ENCODE measurements around the gene IFNG. TPM values are rescaled to one million over a fixed set of nuclear protein-coding genes. Genes with fewer than 3 reads are reported as not detected.
"Not testable (repeated sequence)": the region's sequence is repeated elsewhere in the genome, so short reads cannot be mapped to it uniquely, and the experiment has no call there.

IFNG gene
- total RNA-seq = 1 to 10 TPM in 1 of 9 donors, under 1 TPM in 1, not detected in 7; 0.20 to 1.3 TPM
- polyA plus RNA-seq = not detected
- long read RNA-seq, donor 1 = 0 reads
- long read RNA-seq, donor 2 = 0 reads
- long read RNA-seq, donor 3 = 0 reads

DNA sequence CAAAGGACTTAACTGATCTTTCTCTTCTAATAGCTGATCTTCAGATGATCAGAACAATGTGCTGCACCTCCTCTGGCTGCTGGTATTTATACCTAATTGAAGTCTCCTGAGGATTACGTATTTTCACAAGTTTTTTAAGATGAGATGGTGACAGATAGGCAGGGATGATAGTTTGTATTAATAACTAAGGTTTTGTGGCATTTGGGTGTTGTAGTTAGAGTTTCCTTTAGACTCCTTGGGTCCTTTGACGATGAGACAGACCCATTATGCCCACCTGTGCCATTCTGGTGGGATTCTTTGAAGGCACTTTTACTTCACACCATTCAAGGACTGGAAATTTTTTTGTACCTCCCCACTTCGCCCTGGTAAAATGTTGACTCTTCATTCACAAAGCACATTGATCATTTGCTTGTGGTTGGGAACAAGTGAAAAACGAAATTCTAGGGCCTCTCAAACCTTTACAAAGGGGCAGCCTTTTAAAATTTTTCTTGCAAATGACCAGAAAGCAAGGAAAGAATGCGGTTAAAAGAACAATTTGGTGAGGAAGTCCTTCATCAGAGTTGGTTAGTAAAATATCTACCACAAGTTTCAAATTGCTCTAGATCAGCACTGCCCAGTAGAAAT is at the start of gene IFNG:
IFNG (minus strand) TSS at position 60 of the 624 bp plus-strand sequence. CDS start 125 bp downstream, outside the sequence.
- H3K27me3 ChIP-seq = no peaks in the 10 kb centered on the region
- no peaks in the 10 kb centered on the region for H3K4me1 ChIP-seq
- H3K36me3 ChIP-seq = no peaks in the 10 kb centered on the region
- intact Hi-C loops (cut with DNase I) = no loop called here
- WGBS, 4 donors = 75 to 82% (median 79%) methylated on average over 5 of the region's 5 CpGs
- H3K27ac ChIP-seq = peak within 1 kb of the TSS in 1 of 12 donors; percentile 40
- DNase-seq = no peak
- TF ChIP-seq POLR2A (IDR thresholded peaks at IDR 0.05) = no peak
- TF ChIP-seq, protein P1, sequence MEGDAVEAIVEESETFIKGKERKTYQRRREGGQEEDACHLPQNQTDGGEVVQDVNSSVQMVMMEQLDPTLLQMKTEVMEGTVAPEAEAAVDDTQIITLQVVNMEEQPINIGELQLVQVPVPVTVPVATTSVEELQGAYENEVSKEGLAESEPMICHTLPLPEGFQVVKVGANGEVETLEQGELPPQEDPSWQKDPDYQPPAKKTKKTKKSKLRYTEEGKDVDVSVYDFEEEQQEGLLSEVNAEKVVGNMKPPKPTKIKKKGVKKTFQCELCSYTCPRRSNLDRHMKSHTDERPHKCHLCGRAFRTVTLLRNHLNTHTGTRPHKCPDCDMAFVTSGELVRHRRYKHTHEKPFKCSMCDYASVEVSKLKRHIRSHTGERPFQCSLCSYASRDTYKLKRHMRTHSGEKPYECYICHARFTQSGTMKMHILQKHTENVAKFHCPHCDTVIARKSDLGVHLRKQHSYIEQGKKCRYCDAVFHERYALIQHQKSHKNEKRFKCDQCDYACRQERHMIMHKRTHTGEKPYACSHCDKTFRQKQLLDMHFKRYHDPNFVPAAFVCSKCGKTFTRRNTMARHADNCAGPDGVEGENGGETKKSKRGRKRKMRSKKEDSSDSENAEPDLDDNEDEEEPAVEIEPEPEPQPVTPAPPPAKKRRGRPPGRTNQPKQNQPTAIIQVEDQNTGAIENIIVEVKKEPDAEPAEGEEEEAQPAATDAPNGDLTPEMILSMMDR (IDR thresholded peaks at IDR 0.05) = no peak
- peak within 1 kb of the TSS in 1 of 12 donors; percentile 36 for H3K4me3 ChIP-seq
- H3K9me3 ChIP-seq = no peaks in the 10 kb centered on the region
- no peak for ATAC-seq

DNA sequence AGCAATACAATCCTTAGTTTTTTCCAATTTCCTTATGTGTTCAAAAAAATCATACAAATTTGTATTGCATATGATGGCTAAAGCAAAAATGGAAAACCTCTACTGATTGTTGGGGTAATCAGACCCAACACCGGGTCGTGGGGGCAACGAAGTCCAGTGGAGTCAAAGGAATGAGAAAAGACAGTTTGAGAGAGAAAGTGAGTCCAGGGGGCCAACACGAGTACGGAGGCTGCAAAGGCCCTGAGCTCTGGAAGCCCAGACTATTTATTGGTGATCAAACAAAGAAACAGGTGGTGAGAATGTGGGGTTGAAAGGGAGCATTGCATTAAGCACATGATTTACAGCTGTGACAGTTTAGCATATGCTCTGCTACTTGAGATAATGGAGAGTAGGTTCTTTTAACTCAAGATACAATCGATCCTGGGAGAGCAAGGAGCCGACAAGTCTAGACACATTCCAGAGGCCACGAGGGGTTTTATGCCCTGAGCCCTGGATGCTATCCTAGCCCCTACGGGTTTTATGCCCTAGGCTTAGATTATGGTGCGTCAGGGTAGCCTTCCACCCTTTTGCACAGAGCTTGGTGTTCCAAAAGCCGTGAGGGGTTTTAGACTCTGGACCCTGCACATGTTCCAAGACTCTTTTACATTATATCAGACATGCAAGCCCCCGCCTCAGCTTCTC is 49.6 kb upstream of the IFNG start:
- intact Hi-C loops (cut with DNase I); H3K36me3 ChIP-seq: not testable (repeated sequence)

DNA sequence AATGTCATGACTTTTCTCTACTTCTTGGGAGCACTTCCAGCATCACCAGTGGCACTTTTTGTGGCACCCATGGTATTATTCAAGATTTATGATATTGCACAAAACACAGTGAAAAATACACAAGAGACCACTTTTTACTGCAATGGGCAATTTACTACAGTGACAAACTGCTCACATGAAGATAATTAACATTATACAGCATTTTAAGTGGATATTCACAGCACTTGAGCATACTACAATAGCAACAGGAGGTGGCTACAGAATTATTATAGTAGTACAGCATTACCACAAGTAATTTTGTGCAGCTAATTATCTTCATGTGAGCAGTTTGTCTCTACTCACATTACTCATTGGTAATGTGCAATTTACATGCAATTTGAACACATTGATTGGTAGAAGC is 47.7 kb upstream of the IFNG start:
- intact Hi-C loops (cut with DNase I) = no loop called here
- Histone ChIP-seq H3K9me3 (no peaks in the 10 kb centered on the region), H3K36me3 (no peaks in the 10 kb centered on the region), H3K27me3 (peaks cover 0 to 20% (median 0%) of the 10 kb centered on the region in 9 donors), H3K4me1 (no peaks in the 10 kb centered on the region), H3K4me3 (no peak overlapping the region), H3K27ac (no peak overlapping the region)
- no peak for DNase-seq
- no peak for ATAC-seq
- no peak for TF ChIP-seq POLR2A (IDR thresholded peaks at IDR 0.05)
- TF ChIP-seq, protein P1 (IDR thresholded peaks at IDR 0.05) = no peak

More for the DNA sequence above, 49.6 kb upstream of the IFNG start:
- not testable (repeated sequence) for H3K27ac ChIP-seq, ATAC-seq, H3K4me3 ChIP-seq, DNase-seq, H3K4me1 ChIP-seq, H3K9me3 ChIP-seq
- WGBS, 4 donors = 48 to 53% (median 52%) methylated on average over 12 of the region's 12 CpGs
- H3K27me3 ChIP-seq = peaks cover 0 to 17% (median 0%) of the 10 kb centered on the region in 9 donors

DNA sequence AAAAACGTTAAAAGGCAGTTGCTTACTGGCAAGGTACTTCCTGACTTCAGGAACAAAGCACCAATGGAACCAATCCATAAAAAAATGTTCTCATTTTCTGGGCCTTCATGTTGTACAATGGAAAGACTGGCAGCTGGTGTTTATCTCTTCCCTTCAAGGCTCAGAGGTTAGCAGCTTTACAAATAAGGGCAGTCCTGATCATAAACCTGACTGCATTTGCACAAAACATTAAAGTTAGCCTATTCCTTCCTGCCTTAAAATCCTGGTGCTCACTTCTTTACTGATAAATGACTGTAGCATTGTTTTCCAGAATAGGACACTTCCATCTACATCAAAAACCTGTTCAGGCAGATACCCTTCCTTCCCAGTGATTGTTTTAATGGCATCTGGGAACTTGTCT is 46.9 kb upstream of the IFNG start:
- ATAC-seq = no peak
- Histone ChIP-seq H3K4me3 (no peak overlapping the region), H3K36me3 (no peaks in the 10 kb centered on the region), H3K9me3 (no peaks in the 10 kb centered on the region), H3K27me3 (peaks cover 0 to 21% (median 0%) of the 10 kb centered on the region in 9 donors), H3K27ac (no peak overlapping the region), H3K4me1 (no peaks in the 10 kb centered on the region)
- no peak for DNase-seq
- WGBS, 4 donors = 26 to 43% (median 37%) methylated on average over 1 of the region's 1 CpG
- TF ChIP-seq, protein P1 (IDR thresholded peaks at IDR 0.05) = no peak
- no peak for TF ChIP-seq POLR2A (IDR thresholded peaks at IDR 0.05)
- intact Hi-C loops (cut with DNase I) = no loop called here

Measured in heart left ventricle (tissue), 16 donors.